ENCODE data around the gene SPDYE2B.
"Not testable (repeated sequence)": the region's sequence is repeated elsewhere in the genome, so short reads cannot be mapped to it uniquely, and the experiment has no call there.

The SPDYE2B gene

GRCh38 chr7:102698962-102699750 is 49.0 kb downstream of the SPDYE2B start:
- not testable (repeated sequence) for DNase-seq (ENCODE audit: low spot score)

All from iPS-NIHi11 (cell line).